GM12878 (cell line): ENCODE measurements around the gene BRF1. TPM values are rescaled to one million over a fixed set of nuclear protein-coding genes. Genes with fewer than 3 reads are reported as not detected.

Source experiments
- ATAC-seq: fragments of 200-7000 bp; cut with Tn5 transposase; 3 replicates; pipeline ENCODE4 v1.9.1; 2020; ENCODE audit warnings: mild to moderate bottlenecking, moderate library complexity
- BruUV-seq: library from RNA; stranded (reverse); fragments of 400-500 nt; replicated peaks from 2 replicates; lab custom pipeline; 2021; lab: Mats Ljungman, UMichigan
- CTCF ChIA-PET: fragments of 300-600 bp; sonication (Branson Sonifier 250); formaldehyde crosslinking; extraction: SDS; loops from one replicate; lab custom pipeline; 2021; ENCODE audit warnings: inconsistent platforms; lab: Yijun Ruan, JAX
- POLR2A ChIA-PET: fragments of 350-600 bp; formaldehyde crosslinking; extraction: SDS; loops from one replicate; lab custom pipeline; 2021; ENCODE audit warnings: inconsistent platforms; lab: Charles Lee
- RAD21 ChIA-PET: fragments of 300-600 bp; sonication (Branson Sonifier 250); formaldehyde crosslinking; loops from one replicate; lab custom pipeline; 2023; ENCODE audit warnings: antibody characterized with exemption; ENCODE audit not compliant: unreplicated experiment; lab: Charles Lee
- SMC1A ChIA-PET: fragments of 300-600 bp; sonication (Branson Sonifier 250); formaldehyde crosslinking; loops from one replicate; lab custom pipeline; 2023; ENCODE audit not compliant: unreplicated experiment, uncharacterized antibody; lab: Charles Lee
- DNase-seq: peaks from one replicate; pipeline ENCODE4 v3.0.0-alpha.2; 2011; ENCODE audit warnings: low read depth, low spot score
- FAIRE-seq: peaks from 3 replicates; lab custom pipeline; 2011; peaks lifted over from hg19 to GRCh38; lab: Jason Lieb, UNC
- H2AFZ ChIP-seq: 2 replicates; pipeline ENCODE4 v1.6.0; 2011; ENCODE audit warnings: low read depth, low read length, control low read depth; ENCODE audit not compliant: control insufficient read depth
- H3K27ac ChIP-seq: 2 replicates; pipeline ENCODE4 v1.5.1; 2011; ENCODE audit warnings: control low read depth; ENCODE audit not compliant: control insufficient read depth, insufficient read depth
- H3K27me3 ChIP-seq, 2 experiments: replicated peaks in 1 of 2; 2 replicates each; pipeline versions ENCODE4 v1.6.0 to v1.6.1; 2011; ENCODE audit warnings: low read length in 1 of 2; ENCODE audit not compliant: control insufficient read depth in 2 of 2, insufficient read depth in 2 of 2
- H3K36me3 ChIP-seq, 2 experiments: 2 replicates each; pipeline ENCODE4 v1.5.1; 2011; ENCODE audit warnings: low read length in 1 of 2; ENCODE audit not compliant: control insufficient read depth in 2 of 2, insufficient read depth in 2 of 2
- H3K4me1 ChIP-seq: 2 replicates; pipeline ENCODE4 v1.6.1; 2011; ENCODE audit warnings: mild to moderate bottlenecking, low read length, moderate library complexity, mixed read lengths; ENCODE audit not compliant: control insufficient read depth, insufficient read depth
- H3K4me2 ChIP-seq: 2 replicates; pipeline ENCODE4 v1.6.0; 2011; ENCODE audit warnings: control low read depth; ENCODE audit not compliant: control insufficient read depth, insufficient read depth
- H3K4me3 ChIP-seq: fragments of 200-600 bp; sonication (generic); 2 replicates; pipeline ENCODE4 v1.5.1; 2016
- H3K79me2 ChIP-seq: 2 replicates; pipeline ENCODE4 v1.6.0; 2011; ENCODE audit warnings: low read length; ENCODE audit not compliant: control insufficient read depth, insufficient read depth
- H3K9ac ChIP-seq: 2 replicates; pipeline ENCODE4 v1.8.0; 2011; ENCODE audit warnings: low read length, control low read depth, mixed read lengths; ENCODE audit not compliant: control insufficient read depth, insufficient read depth
- H3K9me3 ChIP-seq: replicated peaks from 3 replicates; pipeline ENCODE4 v1.5.1; 2011; ENCODE audit warnings: mild to moderate bottlenecking, low read length; ENCODE audit not compliant: control insufficient read depth, insufficient read depth
- H4K20me1 ChIP-seq: 2 replicates; pipeline ENCODE4 v1.6.0; 2011; ENCODE audit not compliant: control insufficient read depth, insufficient read depth
- CEBPB ChIP-seq, 2 experiments: fragments of 150-350 bp in 1 of 2; IDR thresholded peaks; 2 replicates each; pipeline ENCODE4 v1.6.1; 2012 to 2014; ENCODE audit warnings: low read depth in 2 of 2, low read length in 2 of 2, borderline replicate concordance in 1 of 2, inconsistent platforms in 1 of 2
- CREM ChIP-seq: IDR thresholded peaks from 2 replicates; pipeline ENCODE4 v1.6.1; 2014; ENCODE audit warnings: antibody characterized with exemption, low read depth
- EP300 ChIP-seq, 2 experiments: fragments of 150-350 bp in 1 of 2; IDR thresholded peaks; 2 replicates each; pipeline ENCODE4 v1.6.1; 2011 to 2012; ENCODE audit warnings: low read depth in 2 of 2, low read length in 2 of 2, borderline replicate concordance in 1 of 2, improper control_type of control experiment in 1 of 2, inconsistent platforms in 1 of 2; ENCODE audit not compliant: control insufficient read depth in 1 of 2
- NFYA ChIP-seq: IDR thresholded peaks from 2 replicates; pipeline ENCODE4 v1.6.1; 2011; ENCODE audit warnings: low read depth, mild to moderate bottlenecking, low read length, improper control_type of control experiment, borderline replicate concordance
- NFYB ChIP-seq: IDR thresholded peaks from 2 replicates; pipeline ENCODE4 v1.6.1; 2011; ENCODE audit warnings: low read depth, mild to moderate bottlenecking, low read length, improper control_type of control experiment, moderate library complexity; ENCODE audit not compliant: insufficient read depth
- POLR2A ChIP-seq: IDR thresholded peaks from 2 replicates; pipeline ENCODE4 v1.6.1; 2011; ENCODE audit warnings: low read depth, mild to moderate bottlenecking, low read length
- RFX5 ChIP-seq: IDR thresholded peaks from 2 replicates; pipeline ENCODE4 v1.6.1; 2011; ENCODE audit warnings: low read depth, low read length, improper control_type of control experiment
- SREBF1 ChIP-seq: IDR thresholded peaks from 2 replicates; pipeline ENCODE4 v1.6.1; 2012; ENCODE audit warnings: mild to moderate bottlenecking, low read length
- SRF ChIP-seq, 2 experiments: IDR thresholded peaks; 2 replicates each; pipeline ENCODE4 v1.6.1; 2011; ENCODE audit warnings: low read depth in 2 of 2, low read length in 2 of 2, mild to moderate bottlenecking in 1 of 2, moderate library complexity in 1 of 2
- ZBED1 ChIP-seq: IDR thresholded peaks from 2 replicates; pipeline ENCODE4 v1.6.1; 2016; ENCODE audit warnings: borderline replicate concordance
- WGBS: methylation state at CpG from one replicate; pipeline ENCODE4 v1.1.6; 2016; ENCODE audit warnings: low lambda C conversion rate; ENCODE audit not compliant: insufficient replicate concordance, insufficient coverage; ENCODE audit errors: missing lambda C conversion rate; 5-methylcytosine and 5-hydroxymethylcytosine counted together
- in situ Hi-C: fragments of 300-500 bp; cut with MboI; formaldehyde crosslinking; loops from 9 replicates; pipeline ENCODE4 v1.14.3; 2018; ENCODE audit warnings: mixed read lengths
- intact Hi-C: fragments of 100-400 bp; cut with micrococcal nuclease; formaldehyde crosslinking; loops from one replicate; pipeline ENCODE4 v1.14.2; 2022; ENCODE audit not compliant: unreplicated experiment
- polyA plus RNA-seq, 11 experiments: library from polyadenylated mRNA; depleted of rRNA in 4 of 11; unstranded in 6 of 11; stranded (reverse) in 5 of 11; fragments of >200 nt; fragmentation: Nextera tagmentation in 4 of 11; fragmentation: Illumina TruSeq in 1 of 11; extraction: Ambion mirVana in 4 of 11; extraction: Trizol in 1 of 11; gene quantifications; 1 replicate in 1 of 11; 2 replicates in 10 of 11; pipeline versions ENCODE4 v1.2.1 to v1.2.3, GENCODE V29; 2011 to 2016; ENCODE audit warnings: inconsistent platforms in 2 of 11, missing spikeins in 2 of 11, low read depth in 1 of 11
- total RNA-seq, 4 experiments: library from RNA; depleted of rRNA in 3 of 4; stranded (reverse); fragments of >200 nt in 3 of 4; fragmentation: Illumina TruSeq in 1 of 4; extraction: Trizol in 1 of 4; gene quantifications; 2 replicates each; pipeline versions ENCODE4 v1.2.1 to v1.2.3, GENCODE V29; 2013 to 2021
- TF ChIP-seq, protein P1 (sequence below): IDR thresholded peaks from 2 replicates; pipeline ENCODE4 v1.6.1; 2012; ENCODE audit warnings: improper control_type of control experiment, low read depth, low read length; ENCODE audit not compliant: insufficient replicate concordance

Gene BRF1
- total and polyA plus RNA-seq, 10 of the 15 experiments (the other 5 are each of a cell fraction or from before 2014, with no cell fraction given), result 0.21 to 33.5 (median 10.7) TPM

DNA sequence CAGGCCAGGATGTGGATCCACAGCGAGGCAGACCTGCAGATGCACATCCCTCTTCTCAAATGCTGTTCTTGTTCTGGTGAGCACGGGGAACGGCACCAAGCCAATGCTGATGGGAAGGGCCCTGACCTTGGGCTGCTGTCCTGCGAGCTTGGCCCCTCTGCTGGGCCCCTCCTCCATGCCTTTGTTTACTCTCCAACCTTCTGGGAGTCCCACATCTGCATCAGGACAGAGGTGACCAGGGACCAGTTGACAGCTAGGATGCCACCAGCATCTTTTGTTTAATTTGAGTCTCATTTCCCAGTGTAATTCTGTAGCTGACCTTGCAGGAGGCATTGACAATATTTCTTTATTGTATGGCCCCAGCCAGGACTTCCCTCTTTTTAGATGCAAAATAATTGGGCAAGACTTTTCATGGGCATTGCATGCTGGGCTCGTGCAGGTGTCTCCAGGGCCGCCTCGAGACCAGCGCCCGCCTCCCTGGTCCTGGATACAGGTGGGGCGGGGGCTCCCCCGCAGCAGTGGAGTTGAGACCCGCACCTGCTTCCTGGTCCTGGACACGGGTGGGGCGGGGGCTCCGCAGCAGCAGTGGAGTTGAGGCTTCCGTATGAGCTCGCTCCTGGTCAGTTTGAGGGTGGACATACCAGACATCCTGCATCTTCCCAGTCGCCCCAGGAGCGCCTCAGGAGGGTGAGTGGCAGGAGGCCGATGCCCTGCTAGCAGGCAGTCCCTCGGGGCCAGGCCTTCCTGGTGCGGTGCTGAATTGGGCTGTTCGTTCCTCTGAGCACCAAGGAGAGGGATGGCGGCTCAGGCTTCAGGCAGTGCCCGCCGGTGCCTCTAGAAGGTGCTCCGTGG, 25.1 kb upstream of the BRF1 start (continued):
- TF ChIP-seq, protein P1, sequence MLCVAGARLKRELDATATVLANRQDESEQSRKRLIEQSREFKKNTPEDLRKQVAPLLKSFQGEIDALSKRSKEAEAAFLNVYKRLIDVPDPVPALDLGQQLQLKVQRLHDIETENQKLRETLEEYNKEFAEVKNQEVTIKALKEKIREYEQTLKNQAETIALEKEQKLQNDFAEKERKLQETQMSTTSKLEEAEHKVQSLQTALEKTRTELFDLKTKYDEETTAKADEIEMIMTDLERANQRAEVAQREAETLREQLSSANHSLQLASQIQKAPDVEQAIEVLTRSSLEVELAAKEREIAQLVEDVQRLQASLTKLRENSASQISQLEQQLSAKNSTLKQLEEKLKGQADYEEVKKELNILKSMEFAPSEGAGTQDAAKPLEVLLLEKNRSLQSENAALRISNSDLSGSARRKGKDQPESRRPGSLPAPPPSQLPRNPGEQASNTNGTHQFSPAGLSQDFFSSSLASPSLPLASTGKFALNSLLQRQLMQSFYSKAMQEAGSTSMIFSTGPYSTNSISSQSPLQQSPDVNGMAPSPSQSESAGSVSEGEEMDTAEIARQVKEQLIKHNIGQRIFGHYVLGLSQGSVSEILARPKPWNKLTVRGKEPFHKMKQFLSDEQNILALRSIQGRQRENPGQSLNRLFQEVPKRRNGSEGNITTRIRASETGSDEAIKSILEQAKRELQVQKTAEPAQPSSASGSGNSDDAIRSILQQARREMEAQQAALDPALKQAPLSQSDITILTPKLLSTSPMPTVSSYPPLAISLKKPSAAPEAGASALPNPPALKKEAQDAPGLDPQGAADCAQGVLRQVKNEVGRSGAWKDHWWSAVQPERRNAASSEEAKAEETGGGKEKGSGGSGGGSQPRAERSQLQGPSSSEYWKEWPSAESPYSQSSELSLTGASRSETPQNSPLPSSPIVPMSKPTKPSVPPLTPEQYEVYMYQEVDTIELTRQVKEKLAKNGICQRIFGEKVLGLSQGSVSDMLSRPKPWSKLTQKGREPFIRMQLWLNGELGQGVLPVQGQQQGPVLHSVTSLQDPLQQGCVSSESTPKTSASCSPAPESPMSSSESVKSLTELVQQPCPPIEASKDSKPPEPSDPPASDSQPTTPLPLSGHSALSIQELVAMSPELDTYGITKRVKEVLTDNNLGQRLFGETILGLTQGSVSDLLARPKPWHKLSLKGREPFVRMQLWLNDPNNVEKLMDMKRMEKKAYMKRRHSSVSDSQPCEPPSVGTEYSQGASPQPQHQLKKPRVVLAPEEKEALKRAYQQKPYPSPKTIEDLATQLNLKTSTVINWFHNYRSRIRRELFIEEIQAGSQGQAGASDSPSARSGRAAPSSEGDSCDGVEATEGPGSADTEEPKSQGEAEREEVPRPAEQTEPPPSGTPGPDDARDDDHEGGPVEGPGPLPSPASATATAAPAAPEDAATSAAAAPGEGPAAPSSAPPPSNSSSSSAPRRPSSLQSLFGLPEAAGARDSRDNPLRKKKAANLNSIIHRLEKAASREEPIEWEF, result no peak
- TF ChIP-seq, all 136 proteins: peak for 0

DNA sequence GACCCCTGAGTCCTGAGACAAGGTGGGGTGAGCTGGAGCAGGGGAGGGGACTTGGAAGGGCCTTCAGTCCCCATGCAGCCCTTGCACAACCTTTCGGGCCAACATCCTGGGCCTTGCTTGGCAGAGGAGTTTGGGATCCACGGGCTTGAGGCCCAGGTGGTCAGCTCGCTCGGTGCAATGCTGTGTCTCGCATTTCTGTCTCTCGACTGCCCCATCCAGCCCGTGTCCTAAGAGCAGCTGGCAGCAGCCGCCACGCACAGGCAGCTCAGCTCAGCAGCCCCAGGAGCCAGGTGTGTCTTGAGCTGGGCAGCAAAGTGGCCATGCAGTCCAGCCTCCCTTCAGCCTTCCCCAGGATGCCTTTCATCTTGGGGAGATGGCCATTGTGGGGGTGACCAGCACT, 24.5 kb upstream of the BRF1 start:
- no peak overlapping the region for H3K27ac ChIP-seq
- H3K4me2 ChIP-seq, result no peak overlapping the region
- DNase-seq, result no peak
- H2AFZ ChIP-seq, result no peak overlapping the region
- RAD21 ChIA-PET, result no interaction called here
- no peaks in the 10 kb centered on the region for H3K36me3 ChIP-seq
- WGBS, result 77% methylated on average over 8 of the region's 9 CpGs
- ATAC-seq, result no peak
- CTCF ChIA-PET, result interaction anchor here (0.6 kb wide), 1 partner anchor 161 kb away, joined by 3 read pairs; no protein-coding TSS in a partner anchor
- POLR2A ChIA-PET, result no interaction called here
- H4K20me1 ChIP-seq, result no peaks in the 10 kb centered on the region
- SMC1A ChIA-PET, result no interaction called here
- H3K9me3 ChIP-seq, result no peaks in the 10 kb centered on the region
- H3K4me3 ChIP-seq, result no peak overlapping the region
- in situ Hi-C loops, result no loop called here
- no peaks in the 10 kb centered on the region for H3K4me1 ChIP-seq
- H3K27me3 ChIP-seq, result no peaks in the 10 kb centered on the region
- no peak overlapping the region for H3K9ac ChIP-seq
- no peak for FAIRE-seq
- no TSS peak for BruUV-seq
- no peak for TF ChIP-seq NFYB
- TF ChIP-seq ZBED1, result no peak
- TF ChIP-seq CREM, result no peak
- TF ChIP-seq CEBPB (IDR thresholded peaks at IDR 0.05; ENCODE audit: borderline replicate concordance in 1 of 2, low read depth in 2 of 2, low read length in 2 of 2), result no peak
- TF ChIP-seq NFYA, result no peak
- no peak for TF ChIP-seq SRF (IDR thresholded peaks at IDR 0.05; ENCODE audit: low read depth in 2 of 2, low read length in 2 of 2)
- no peak for TF ChIP-seq SREBF1
- no peak for TF ChIP-seq RFX5
- no peak for TF ChIP-seq POLR2A
- TF ChIP-seq EP300 (IDR thresholded peaks at IDR 0.05; ENCODE audit: borderline replicate concordance in 1 of 2, control insufficient read depth in 1 of 2, low read depth in 2 of 2, low read length in 2 of 2), result no peak
- TF ChIP-seq, all 136 proteins: peak for 0
- no peaks in the 10 kb centered on the region for H3K79me2 ChIP-seq
- intact Hi-C loops, result no loop called here
